Tibial artery (tissue), 4 donors: ENCODE measurements around the gene UBB.
"Not testable (repeated sequence)": the region's sequence is repeated elsewhere in the genome, so short reads cannot be mapped to it uniquely, and the experiment has no call there.

Experiments
- DNase-seq, 2 donors: peaks; one replicate each; pipeline ENCODE4 v3.0.0-alpha.2; 2019
- H3K27ac ChIP-seq, 2 donors: fragments of 200-600 bp; sonication (generic) in 1 of 2; 1 replicate in 1 of 2; 2 replicates in 1 of 2; pipeline ENCODE4 v1.5.1; 2018 to 2019; ENCODE audit warnings: mild to moderate bottlenecking in 1 of 2
- H3K27me3 ChIP-seq, 2 donors: fragments of 200-600 bp; sonication (generic) in 1 of 2; one replicate each; pipeline versions ENCODE4 v1.5.1 to v1.6.0; 2016 to 2019
- H3K36me3 ChIP-seq, 3 donors: fragments of 200-600 bp; sonication (generic) in 2 of 3; one replicate each; pipeline ENCODE4 v1.5.1; 2016 to 2019; ENCODE audit warnings: mild to moderate bottlenecking in 2 of 3
- H3K4me1 ChIP-seq, 4 donors: fragments of 200-600 bp; sonication (generic) in 2 of 4; 1 replicate in 3 of 4; 2 replicates in 1 of 4; pipeline ENCODE4 v1.5.1; 2016 to 2019
- H3K4me3 ChIP-seq, 2 donors: fragments of 200-600 bp; sonication (generic) in 1 of 2; 1 replicate in 1 of 2; 2 replicates in 1 of 2; pipeline ENCODE4 v1.5.1; 2018 to 2019; ENCODE audit warnings: mild to moderate bottlenecking in 2 of 2
- H3K9me3 ChIP-seq, 3 donors: fragments of 200-600 bp; sonication (generic) in 1 of 3; one replicate each; pipeline ENCODE4 v1.5.1; 2016 to 2019
- intact Hi-C: fragments of 100-400 bp; cut with DNase I; formaldehyde crosslinking; loops from one replicate; pipeline ENCODE4 v1.15.0; 2023; ENCODE audit warnings: low total_unique reads
- TF ChIP-seq, protein P1 (sequence below), 2 experiments: fragments of 200-600 bp in 1 of 2; fragments of 450-650 bp in 1 of 2; IDR thresholded peaks; one replicate each; pipeline ENCODE4 v1.5.1; 2017 to 2019; ENCODE audit warnings: antibody characterized with exemption in 2 of 2, mild to moderate bottlenecking in 1 of 2, moderate library complexity in 1 of 2

Gene UBB

GRCh38 chr17:16383216-16383615 lies 2.3 kb downstream of the UBB start:
- TF ChIP-seq, protein P1, sequence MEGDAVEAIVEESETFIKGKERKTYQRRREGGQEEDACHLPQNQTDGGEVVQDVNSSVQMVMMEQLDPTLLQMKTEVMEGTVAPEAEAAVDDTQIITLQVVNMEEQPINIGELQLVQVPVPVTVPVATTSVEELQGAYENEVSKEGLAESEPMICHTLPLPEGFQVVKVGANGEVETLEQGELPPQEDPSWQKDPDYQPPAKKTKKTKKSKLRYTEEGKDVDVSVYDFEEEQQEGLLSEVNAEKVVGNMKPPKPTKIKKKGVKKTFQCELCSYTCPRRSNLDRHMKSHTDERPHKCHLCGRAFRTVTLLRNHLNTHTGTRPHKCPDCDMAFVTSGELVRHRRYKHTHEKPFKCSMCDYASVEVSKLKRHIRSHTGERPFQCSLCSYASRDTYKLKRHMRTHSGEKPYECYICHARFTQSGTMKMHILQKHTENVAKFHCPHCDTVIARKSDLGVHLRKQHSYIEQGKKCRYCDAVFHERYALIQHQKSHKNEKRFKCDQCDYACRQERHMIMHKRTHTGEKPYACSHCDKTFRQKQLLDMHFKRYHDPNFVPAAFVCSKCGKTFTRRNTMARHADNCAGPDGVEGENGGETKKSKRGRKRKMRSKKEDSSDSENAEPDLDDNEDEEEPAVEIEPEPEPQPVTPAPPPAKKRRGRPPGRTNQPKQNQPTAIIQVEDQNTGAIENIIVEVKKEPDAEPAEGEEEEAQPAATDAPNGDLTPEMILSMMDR (IDR thresholded peaks at IDR 0.05) = no peak

GRCh38 chr17:16383772-16384287 lies 2.9 kb downstream of the UBB start:
- peaks cover 21 to 24% (median 22%) of the 10 kb centered on the region in 3 donors for H3K36me3 ChIP-seq
- no peak overlapping the region for H3K27ac ChIP-seq
- intact Hi-C loops = no loop called here
- no peak overlapping the region for H3K4me3 ChIP-seq
- no peak for DNase-seq
- H3K4me1 ChIP-seq = peaks cover 0 to 48% (median 33%) of the 10 kb centered on the region in 4 donors
- no peaks in the 10 kb centered on the region for H3K9me3 ChIP-seq
- TF ChIP-seq, protein P1 (IDR thresholded peaks at IDR 0.05) = no peak
- H3K27me3 ChIP-seq = no peaks in the 10 kb centered on the region

More at GRCh38 chr17:16383216-16383615, 2.3 kb downstream of the UBB start:
- Histone ChIP-seq H3K36me3 (peaks cover 21 to 24% (median 22%) of the 10 kb centered on the region in 3 donors), H3K27ac (no peak overlapping the region), H3K4me1 (peaks cover 0 to 48% (median 33%) of the 10 kb centered on the region in 4 donors), H3K4me3 (no peak overlapping the region), H3K27me3 (no peaks in the 10 kb centered on the region), H3K9me3 (no peaks in the 10 kb centered on the region)
- DNase-seq = no peak
- intact Hi-C loops = no loop called here

- intact Hi-C loops = no loop called here
- Histone ChIP-seq H3K27me3 (no peaks in the 10 kb centered on the region), H3K36me3 (peaks cover 21 to 24% (median 22%) of the 10 kb centered on the region in 3 donors), H3K27ac (no peak overlapping the region), H3K4me3 (no peak overlapping the region), H3K4me1 (peaks cover 0 to 48% (median 33%) of the 10 kb centered on the region in 4 donors), H3K9me3 (no peaks in the 10 kb centered on the region)
- DNase-seq = no peak
- TF ChIP-seq, protein P1 (IDR thresholded peaks at IDR 0.05) = no peak
These were observed 3.7 kb downstream of the UBB start for GRCh38 chr17:16384557-16384956.

DNA sequence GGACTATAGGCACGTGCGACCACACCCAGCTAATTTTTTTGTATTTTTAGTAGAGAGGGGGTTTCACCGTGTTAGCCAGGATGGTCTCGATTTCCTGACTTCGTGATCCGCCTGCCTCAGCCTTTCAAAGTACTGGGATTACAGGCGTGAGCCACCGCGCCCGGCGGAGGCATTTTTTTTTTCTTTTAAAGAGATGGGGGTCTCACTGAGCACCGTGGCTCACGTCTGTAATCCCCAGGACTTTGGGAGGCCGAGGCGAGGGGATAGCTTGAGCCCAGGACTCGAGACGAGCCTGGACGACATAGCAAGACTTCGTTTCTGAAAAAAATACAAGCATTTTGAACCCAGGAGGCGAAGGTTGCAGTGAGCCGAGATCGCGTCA lies 5.2 kb downstream of the UBB start:
- intact Hi-C loops = loop anchor here (5.0 kb wide), 1 partner anchor 51 kb away; no protein-coding TSS in a partner anchor
- peak overlapping the region; percentile 44 to 50 for H3K4me3 ChIP-seq

DNA sequence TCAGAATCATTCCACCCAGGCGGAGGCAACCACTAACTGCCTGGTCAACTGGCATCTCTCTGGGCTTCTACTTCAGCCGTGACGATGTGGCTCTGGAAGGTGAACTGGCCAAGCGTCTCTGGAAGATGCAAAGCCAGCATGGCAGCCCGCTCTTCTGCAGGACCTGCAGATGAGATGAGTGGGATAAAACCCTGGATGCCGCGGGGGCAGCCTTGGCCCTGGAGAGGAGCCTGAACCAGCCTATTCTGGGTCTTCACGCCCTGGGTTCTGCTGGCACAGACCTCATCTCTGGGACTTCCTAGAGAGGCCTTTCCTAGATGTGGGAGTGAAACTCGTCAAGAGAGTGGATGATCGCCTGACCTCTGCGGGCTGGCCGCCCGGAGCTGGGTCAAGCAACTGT lies 10.6 kb downstream of the UBB start:
- H3K36me3 ChIP-seq = no peaks in the 10 kb centered on the region
- TF ChIP-seq, protein P1 (IDR thresholded peaks at IDR 0.05) = no peak
- no peaks in the 10 kb centered on the region for H3K27me3 ChIP-seq
- H3K4me1 ChIP-seq = peaks cover 0 to 13% (median 4%) of the 10 kb centered on the region in 4 donors
- DNase-seq = no peak
- no peak overlapping the region for H3K4me3 ChIP-seq
- no peaks in the 10 kb centered on the region for H3K9me3 ChIP-seq
- no peak overlapping the region for H3K27ac ChIP-seq
- intact Hi-C loops = no loop called here

More for the DNA sequence above, 5.2 kb downstream of the UBB start:
- DNase-seq, H3K9me3 ChIP-seq, H3K27ac ChIP-seq, H3K27me3 ChIP-seq: not testable (repeated sequence)
- peaks cover 21 to 24% (median 22%) of the 10 kb centered on the region in 3 donors for H3K36me3 ChIP-seq
- peaks cover 0 to 46% (median 33%) of the 10 kb centered on the region in 4 donors for H3K4me1 ChIP-seq

DNA sequence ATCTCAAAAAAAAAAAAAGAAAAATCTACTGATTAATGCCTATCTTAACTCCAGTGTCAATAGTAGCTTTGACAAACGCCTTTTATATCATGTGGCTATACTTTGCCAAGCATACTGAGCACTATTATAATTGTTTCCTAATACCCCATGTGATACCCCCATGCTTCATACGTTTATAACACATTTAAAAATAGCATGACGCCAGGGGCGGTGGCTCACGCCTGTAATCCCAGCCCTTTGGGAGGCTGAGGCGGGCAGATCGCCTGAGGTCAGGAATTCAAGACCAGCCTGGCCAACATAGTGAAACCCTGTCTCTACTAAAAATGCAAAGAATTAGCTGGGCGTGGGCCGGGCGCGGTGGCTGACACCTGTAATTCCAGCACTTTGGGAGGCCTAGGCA lies 11.6 kb downstream of the UBB start:
- DNase-seq, H3K36me3 ChIP-seq, H3K4me3 ChIP-seq, H3K4me1 ChIP-seq, intact Hi-C loops, H3K27me3 ChIP-seq, H3K27ac ChIP-seq, H3K9me3 ChIP-seq: not testable (repeated sequence)

DNA sequence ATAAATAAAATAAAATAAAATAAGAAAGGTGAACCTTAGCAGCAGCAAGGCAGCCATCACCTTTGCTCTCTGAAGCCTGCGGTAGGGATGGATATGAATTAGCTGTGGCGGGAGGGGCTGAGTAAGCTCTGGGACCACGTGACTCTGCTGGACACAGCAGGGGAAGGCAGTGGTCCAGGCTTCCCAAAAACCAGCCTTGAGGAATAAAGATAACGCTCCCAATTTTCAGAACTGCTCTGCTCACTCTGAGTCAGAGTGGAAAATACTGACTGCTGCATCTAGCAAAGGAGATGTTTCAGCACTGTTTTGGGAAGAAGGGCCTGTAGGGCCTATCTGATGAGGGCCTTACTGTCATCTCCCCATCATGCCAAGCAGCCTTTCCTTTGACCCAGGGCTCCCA lies 15.0 kb downstream of the UBB start:
- H3K36me3 ChIP-seq, H3K9me3 ChIP-seq, intact Hi-C loops, DNase-seq, H3K4me3 ChIP-seq, H3K4me1 ChIP-seq, H3K27me3 ChIP-seq: not testable (repeated sequence)
- peak overlapping the region; percentile 33 to 56 for H3K27ac ChIP-seq

- H3K4me1 ChIP-seq, DNase-seq, H3K36me3 ChIP-seq, H3K4me3 ChIP-seq, H3K9me3 ChIP-seq, intact Hi-C loops, H3K27me3 ChIP-seq: not testable (repeated sequence)
- peak overlapping the region; percentile 33 to 56 for H3K27ac ChIP-seq
These were observed 15.8 kb downstream of the UBB start for GRCh38 chr17:16396693-16397092.
